Measurements from ENCODE around the gene UBE2L5. TPM values are rescaled to one million over a fixed set of nuclear protein-coding genes. Genes with fewer than 3 reads are reported as not detected.

The UBE2L5 gene
- total RNA-seq, 3 donors from 2014 or later: 0.98 to 1.3 TPM; not detected in 1

DNA sequence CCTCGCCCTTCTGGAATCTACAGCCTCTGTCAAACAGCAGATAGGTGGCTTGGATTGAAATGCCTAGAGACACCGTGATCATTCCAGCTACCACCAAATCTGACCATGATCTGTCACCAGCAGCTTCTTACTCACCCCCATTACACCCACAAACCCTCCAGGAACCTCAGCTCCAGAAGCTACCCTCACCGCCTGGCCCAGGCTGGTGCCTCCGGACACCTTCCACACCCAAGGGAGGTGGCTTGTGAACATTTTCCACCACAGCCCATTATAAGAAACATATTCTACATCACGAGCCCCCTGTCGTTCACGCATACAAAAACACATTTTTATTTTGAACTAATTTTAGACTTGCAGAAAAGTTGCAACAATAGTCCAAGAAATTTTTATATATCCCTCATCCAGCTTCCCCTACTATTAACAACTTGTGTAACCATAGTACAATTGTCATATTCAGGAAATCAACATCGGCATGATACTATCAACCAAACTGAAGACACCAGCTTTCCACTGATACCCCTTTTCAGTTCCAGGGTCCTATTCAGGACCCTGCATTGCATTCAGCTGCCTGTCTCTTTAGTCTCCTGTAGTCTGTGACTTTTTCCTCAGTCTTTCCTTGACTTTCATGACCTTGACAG lies 15.4 kb upstream of the UBE2L5 start:
- intact Hi-C loops (cut with DNase I; ENCODE audit: low total_unique reads): no loop called here

GRCh38 chr13:30408319-30409101 lies 13.8 kb upstream of the UBE2L5 start:
- intact Hi-C loops (cut with DNase I; ENCODE audit: low total_unique reads): no loop called here
- H3K4me1 ChIP-seq: peaks cover 0 to 7% of the 10 kb centered on the region in 2 donors

More for the DNA sequence above, 15.4 kb upstream of the UBE2L5 start:
- Histone ChIP-seq H3K27me3 (no peaks in the 10 kb centered on the region), H3K36me3 (no peaks in the 10 kb centered on the region), H3K9me3 (no peaks in the 10 kb centered on the region), H3K4me3 (no peak overlapping the region), H3K4me1 (peaks cover 0 to 11% of the 10 kb centered on the region in 2 donors), H3K27ac (peak overlapping the region in 1 of 2 donors; percentile 94)
- DNase-seq (ENCODE audit: low spot score in 2 of 2): no peak
- no peak for TF ChIP-seq CTCF (IDR thresholded peaks at IDR 0.05)
- TF ChIP-seq POLR2AphosphoS5 (IDR thresholded peaks at IDR 0.05): no peak
- no peak for TF ChIP-seq POLR2A (IDR thresholded peaks at IDR 0.05)

GRCh38 chr13:30409886-30410704 lies 12.2 kb upstream of the UBE2L5 start:
- no peaks in the 10 kb centered on the region for H3K36me3 ChIP-seq
- TF ChIP-seq CTCF (IDR thresholded peaks at IDR 0.05) (no peak), POLR2A (IDR thresholded peaks at IDR 0.05) (no peak), POLR2AphosphoS5 (IDR thresholded peaks at IDR 0.05) (no peak)
- DNase-seq (ENCODE audit: low spot score in 2 of 2): no peak
- no peaks in the 10 kb centered on the region for H3K4me1 ChIP-seq
- H3K4me3 ChIP-seq: no peak overlapping the region
- no peaks in the 10 kb centered on the region for H3K27me3 ChIP-seq
- peak overlapping the region; percentile 92 to 94 for H3K27ac ChIP-seq
- intact Hi-C loops (cut with DNase I; ENCODE audit: low total_unique reads): no loop called here
- no peaks in the 10 kb centered on the region for H3K9me3 ChIP-seq

More at GRCh38 chr13:30408319-30409101, 13.8 kb upstream of the UBE2L5 start:
- peak overlapping the region; percentile 92 to 94 for H3K27ac ChIP-seq
- no peaks in the 10 kb centered on the region for H3K36me3 ChIP-seq
- H3K27me3 ChIP-seq: no peaks in the 10 kb centered on the region
- H3K9me3 ChIP-seq: no peaks in the 10 kb centered on the region
- TF ChIP-seq POLR2A (IDR thresholded peaks at IDR 0.05) (no peak), CTCF (IDR thresholded peaks at IDR 0.05) (peak; percentile 70 to 80 (median 77)), POLR2AphosphoS5 (IDR thresholded peaks at IDR 0.05) (peak; percentile 56 to 63 (median 60))
- peak overlapping the region; percentile 33 to 61 (median 45) for H3K4me3 ChIP-seq
- DNase-seq (ENCODE audit: low spot score in 2 of 2): peak; percentile 95 to 96

GRCh38 chr13:30410705-30411125 lies 11.6 kb upstream of the UBE2L5 start:
- TF ChIP-seq POLR2A (IDR thresholded peaks at IDR 0.05) (no peak), CTCF (IDR thresholded peaks at IDR 0.05) (no peak)
- Histone ChIP-seq H3K9me3 (no peaks in the 10 kb centered on the region), H3K4me3 (no peak overlapping the region), H3K27me3 (no peaks in the 10 kb centered on the region), H3K4me1 (no peaks in the 10 kb centered on the region), H3K27ac (peak overlapping the region; percentile 76 to 94), H3K36me3 (no peaks in the 10 kb centered on the region)
- intact Hi-C loops (cut with DNase I; ENCODE audit: low total_unique reads): no loop called here
- no peak for DNase-seq (ENCODE audit: low spot score in 2 of 2)
